T-helper 1 cell treated with Interleukin-12 subunit alpha and Interleukin-12 subunit beta and Interleukin-4 antibody, amounts not matched to agents 30 μg/mL and 1 μg/mL, for 36 hours (primary cell): Measurements from ENCODE around the gene ATP1A4.

Experiments
- H3K27ac Mint-ChIP-seq: one replicate; pipeline ENCODE4 v1.8.0; 2021; ENCODE audit warnings: mild to moderate bottlenecking, mixed read lengths
- H3K27me3 Mint-ChIP-seq: one replicate; pipeline ENCODE4 v1.8.0; 2021; ENCODE audit warnings: low read depth, mixed read lengths
- H3K36me3 Mint-ChIP-seq: one replicate; pipeline ENCODE4 v1.8.0; 2021; ENCODE audit warnings: low read depth, mixed read lengths
- H3K4me1 Mint-ChIP-seq: one replicate; pipeline ENCODE4 v1.8.0; 2021; ENCODE audit warnings: low read depth, mixed read lengths
- H3K4me3 Mint-ChIP-seq: one replicate; pipeline ENCODE4 v1.8.0; 2021; ENCODE audit warnings: mild to moderate bottlenecking, moderate library complexity, mixed read lengths
- H3K9me3 Mint-ChIP-seq: one replicate; pipeline ENCODE4 v1.8.0; 2021; ENCODE audit warnings: mixed read lengths

Gene ATP1A4

DNA sequence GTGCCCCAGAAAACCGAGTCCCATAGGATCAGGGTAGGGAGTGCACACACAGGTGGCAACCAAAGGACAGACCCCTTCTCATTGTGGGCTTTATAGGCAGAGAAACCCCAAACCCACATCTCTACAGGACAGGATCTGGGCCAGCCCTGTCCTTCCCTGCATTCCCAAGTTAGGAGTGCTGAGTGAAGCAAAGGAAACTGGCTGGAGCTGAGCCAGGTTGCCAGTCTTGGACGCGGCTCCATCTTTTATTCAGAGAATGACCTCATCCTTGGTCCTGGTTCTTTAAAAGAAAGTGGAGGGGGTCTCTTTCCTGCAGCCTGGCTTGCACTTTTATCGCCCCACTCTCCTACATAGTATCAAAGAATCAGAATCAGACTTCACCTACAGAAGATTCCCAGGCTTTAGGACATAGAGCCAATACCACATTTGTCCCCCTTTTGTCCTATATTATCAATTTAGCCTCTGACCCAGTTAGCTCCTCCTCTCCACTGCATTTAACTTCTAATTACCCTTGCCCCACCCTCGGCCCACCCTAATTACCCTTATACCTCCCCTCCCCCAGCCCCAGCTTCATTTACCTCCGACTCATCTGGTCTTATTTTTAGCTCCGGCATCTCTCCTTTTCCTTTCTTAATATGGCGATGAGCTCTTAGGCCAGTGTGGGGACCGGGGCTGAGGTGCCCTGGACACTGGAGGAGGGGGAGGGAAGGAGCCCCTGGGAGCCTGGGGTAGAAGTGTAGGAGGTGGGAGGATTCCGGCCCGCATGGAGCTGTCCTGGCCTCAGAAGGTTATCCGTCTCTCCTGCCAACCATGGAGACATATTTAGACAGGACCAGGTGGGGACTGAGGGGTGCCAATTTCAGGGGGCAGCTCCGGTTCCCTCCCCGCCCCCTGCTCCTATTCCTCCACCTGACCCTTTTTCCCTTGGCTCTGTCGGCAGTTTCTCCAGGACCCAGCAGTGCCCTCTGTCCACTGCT is 38.5 kb downstream of the ATP1A4 start, which contains the start of gene CASQ1:
TSS of gene CASQ1 (plus strand) at position 927 of the 977 bp plus-strand sequence. CDS start 177 bp downstream, outside the sequence.
- peaks cover 8% of the 10 kb centered on the region for H3K27me3 Mint-ChIP-seq
- no peaks in the 10 kb centered on the region for H3K9me3 Mint-ChIP-seq
- H3K36me3 Mint-ChIP-seq = no peaks in the 10 kb centered on the region
- no peak within 1 kb of the TSS for H3K4me3 Mint-ChIP-seq
- no peaks in the 10 kb centered on the region for H3K4me1 Mint-ChIP-seq
- no peak within 1 kb of the TSS for H3K27ac Mint-ChIP-seq

DNA sequence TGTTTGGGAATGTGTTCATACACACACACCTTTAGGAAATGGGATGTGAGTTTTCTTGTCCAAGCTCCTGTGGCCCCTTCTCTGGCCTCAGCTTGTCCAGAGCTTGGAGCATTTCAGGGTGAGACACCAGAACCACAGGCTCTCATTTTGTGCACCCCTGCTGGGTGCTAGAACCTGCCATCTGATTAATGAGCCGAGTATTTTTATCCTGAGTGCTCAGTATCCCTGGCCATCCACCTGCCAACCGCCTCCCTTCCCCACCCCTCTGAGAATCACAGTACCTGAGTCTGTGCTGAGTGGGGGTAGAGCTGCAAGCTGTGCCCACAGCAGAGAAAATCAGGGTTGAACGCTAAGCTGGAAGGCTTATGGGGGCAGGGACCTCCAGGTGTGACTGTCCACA is 40.4 kb downstream of the ATP1A4 start:
- no peak overlapping the region for H3K27ac Mint-ChIP-seq
- no peak overlapping the region for H3K4me3 Mint-ChIP-seq
- no peaks in the 10 kb centered on the region for H3K9me3 Mint-ChIP-seq
- peaks cover 3% of the 10 kb centered on the region for H3K27me3 Mint-ChIP-seq
- no peaks in the 10 kb centered on the region for H3K4me1 Mint-ChIP-seq
- H3K36me3 Mint-ChIP-seq = no peaks in the 10 kb centered on the region

DNA sequence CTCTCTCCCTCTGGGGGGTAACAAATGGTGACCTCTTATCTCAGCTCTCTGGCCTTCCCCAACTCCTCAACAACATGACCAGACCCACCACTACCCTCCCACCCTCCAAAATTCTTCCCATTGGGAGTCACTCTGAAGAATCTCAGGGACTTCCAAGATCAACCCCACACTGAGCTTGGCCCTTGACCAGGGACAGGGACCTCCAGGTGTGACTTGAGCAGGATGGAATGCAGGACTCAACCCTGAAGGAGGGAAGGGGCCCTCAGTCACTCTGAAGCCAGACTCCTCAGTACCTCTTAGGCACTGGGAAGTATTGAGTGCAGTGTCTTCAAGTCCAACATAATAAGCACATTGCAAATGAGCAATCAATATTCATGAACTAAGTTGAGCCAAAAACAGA is 40.8 kb downstream of the ATP1A4 start:
- H3K27me3 Mint-ChIP-seq = no peaks in the 10 kb centered on the region
- no peak overlapping the region for H3K4me3 Mint-ChIP-seq
- H3K36me3 Mint-ChIP-seq = no peaks in the 10 kb centered on the region
- no peaks in the 10 kb centered on the region for H3K9me3 Mint-ChIP-seq
- no peak overlapping the region for H3K27ac Mint-ChIP-seq
- H3K4me1 Mint-ChIP-seq = no peaks in the 10 kb centered on the region

- Mint-ChIP-seq H3K36me3 (no peaks in the 10 kb centered on the region), H3K27ac (no peak overlapping the region), H3K27me3 (no peaks in the 10 kb centered on the region), H3K4me3 (no peak overlapping the region), H3K4me1 (no peaks in the 10 kb centered on the region), H3K9me3 (no peaks in the 10 kb centered on the region)
Observed at GRCh38 chr1:160193091-160193819, 41.9 kb downstream of the ATP1A4 start.

- H3K27me3 Mint-ChIP-seq = no peaks in the 10 kb centered on the region
- H3K4me3 Mint-ChIP-seq = no peak overlapping the region
- H3K4me1 Mint-ChIP-seq = no peaks in the 10 kb centered on the region
- no peaks in the 10 kb centered on the region for H3K36me3 Mint-ChIP-seq
- H3K9me3 Mint-ChIP-seq = no peaks in the 10 kb centered on the region
- no peak overlapping the region for H3K27ac Mint-ChIP-seq
Observed at GRCh38 chr1:160193832-160194736, 42.7 kb downstream of the ATP1A4 start.

- Mint-ChIP-seq H3K4me3 (no peak overlapping the region), H3K27ac (no peak overlapping the region), H3K4me1 (no peaks in the 10 kb centered on the region), H3K36me3 (no peaks in the 10 kb centered on the region), H3K27me3 (no peaks in the 10 kb centered on the region), H3K9me3 (no peaks in the 10 kb centered on the region)
Observed at GRCh38 chr1:160194737-160195059, 43.3 kb downstream of the ATP1A4 start.

DNA sequence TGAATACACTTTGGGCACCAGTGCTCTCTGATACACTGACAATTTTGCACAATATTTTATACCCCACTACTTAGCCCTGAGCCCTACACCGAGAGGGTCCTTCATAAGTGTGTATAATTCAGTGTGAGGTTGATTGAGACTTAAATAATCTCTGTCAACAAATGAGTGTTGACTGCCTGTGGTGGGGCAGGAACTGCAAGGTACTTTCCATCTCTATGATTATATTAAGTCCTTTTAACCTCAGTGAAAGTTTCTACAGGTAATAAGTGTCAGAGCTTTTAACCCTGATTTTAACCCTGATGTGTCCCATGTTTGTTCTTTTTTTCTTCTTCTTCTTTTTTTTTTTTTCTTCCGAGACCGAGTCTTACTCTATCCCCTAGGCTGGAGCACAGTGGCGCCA is 44.7 kb downstream of the ATP1A4 start:
- Mint-ChIP-seq H3K36me3 (no peaks in the 10 kb centered on the region), H3K4me1 (no peaks in the 10 kb centered on the region), H3K27ac (no peak overlapping the region), H3K27me3 (no peaks in the 10 kb centered on the region), H3K9me3 (no peaks in the 10 kb centered on the region), H3K4me3 (no peak overlapping the region)

- no peaks in the 10 kb centered on the region for H3K4me1 Mint-ChIP-seq
- no peak overlapping the region for H3K27ac Mint-ChIP-seq
- no peak overlapping the region for H3K4me3 Mint-ChIP-seq
- no peaks in the 10 kb centered on the region for H3K36me3 Mint-ChIP-seq
- no peaks in the 10 kb centered on the region for H3K27me3 Mint-ChIP-seq
- no peaks in the 10 kb centered on the region for H3K9me3 Mint-ChIP-seq
Observed at GRCh38 chr1:160197231-160197630, 45.8 kb downstream of the ATP1A4 start.

DNA sequence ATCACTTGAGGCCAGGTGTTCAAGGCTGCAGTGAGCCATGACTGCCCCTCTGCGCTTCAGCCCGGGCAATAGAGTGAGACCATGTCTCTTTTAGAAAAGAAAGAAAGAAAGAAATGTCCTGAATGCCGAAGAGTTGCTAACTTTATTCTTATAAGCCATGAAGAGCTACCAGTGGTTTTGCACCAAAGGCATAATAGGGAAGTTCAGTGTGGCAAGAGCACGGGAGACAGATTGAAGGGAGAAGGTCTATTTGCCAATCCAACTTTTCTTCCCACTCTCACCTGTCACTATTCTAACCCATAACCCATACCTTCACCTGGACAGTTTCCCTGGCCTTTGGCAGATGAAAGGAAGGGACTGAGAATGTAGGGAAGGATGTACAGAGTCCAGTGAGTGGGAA is 49.4 kb downstream of the ATP1A4 start:
- no peak overlapping the region for H3K27ac Mint-ChIP-seq
- no peaks in the 10 kb centered on the region for H3K27me3 Mint-ChIP-seq
- H3K36me3 Mint-ChIP-seq = no peaks in the 10 kb centered on the region
- peaks cover 13% of the 10 kb centered on the region for H3K4me1 Mint-ChIP-seq
- no peaks in the 10 kb centered on the region for H3K9me3 Mint-ChIP-seq
- H3K4me3 Mint-ChIP-seq = no peak overlapping the region

DNA sequence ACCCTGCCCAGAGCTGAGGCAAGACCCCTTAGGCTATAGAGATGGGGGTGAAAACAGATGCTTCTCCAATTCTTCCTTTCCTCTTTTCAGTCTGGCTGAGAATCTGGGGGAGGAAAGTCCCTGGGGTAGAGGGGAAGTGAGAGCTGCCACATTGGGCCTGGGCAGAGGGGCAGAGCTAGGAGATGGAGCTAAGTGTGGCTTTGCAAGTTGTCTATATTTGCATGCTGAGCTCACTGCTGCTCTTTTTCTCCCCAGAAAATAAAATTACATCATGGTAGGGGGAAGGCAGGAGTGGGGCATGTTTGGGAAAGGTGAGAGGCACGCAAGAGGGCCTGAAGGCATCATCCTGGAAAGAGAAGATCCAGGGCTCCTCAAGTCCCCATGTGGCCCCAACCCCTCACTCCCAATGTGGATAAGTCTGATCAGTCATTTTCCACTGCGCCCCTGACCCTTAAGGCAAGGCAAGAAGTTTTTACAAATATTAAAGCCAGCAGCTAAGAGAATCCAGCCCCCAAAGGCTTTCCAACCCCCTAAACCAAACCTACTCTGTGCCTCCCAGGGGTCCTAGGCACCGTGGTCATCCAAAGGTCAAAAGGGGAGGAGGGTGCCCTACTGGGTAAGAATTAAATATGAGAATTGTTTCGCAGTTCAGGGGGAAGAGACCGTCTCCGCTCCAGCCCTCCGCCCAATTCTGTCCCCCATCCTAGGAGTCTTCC is 53.3 kb downstream of the ATP1A4 start:
- H3K4me1 Mint-ChIP-seq = peaks cover 43% of the 10 kb centered on the region

GRCh38 chr1:160205242-160206035 is 54.0 kb downstream of the ATP1A4 start, which contains the start of gene PEA15:
PEA15 (plus strand) TSS chr1:160205384; CDS start chr1:160211545, 6,161 bp downstream.
- H3K27me3 Mint-ChIP-seq = no peaks in the 10 kb centered on the region
- no peaks in the 10 kb centered on the region for H3K9me3 Mint-ChIP-seq
- H3K27ac Mint-ChIP-seq = peak within 1 kb of the TSS; percentile 87
- H3K4me3 Mint-ChIP-seq = peak within 1 kb of the TSS; percentile 92
- H3K4me1 Mint-ChIP-seq = peaks cover 46% of the 10 kb centered on the region
- peaks cover 18% of the 10 kb centered on the region for H3K36me3 Mint-ChIP-seq

More for the DNA sequence above, 53.3 kb downstream of the ATP1A4 start:
- no peaks in the 10 kb centered on the region for H3K27me3 Mint-ChIP-seq
- H3K9me3 Mint-ChIP-seq = no peaks in the 10 kb centered on the region
- peak overlapping the region; percentile 81 for H3K27ac Mint-ChIP-seq
- H3K4me3 Mint-ChIP-seq = peak overlapping the region; percentile 92
- peaks cover 13% of the 10 kb centered on the region for H3K36me3 Mint-ChIP-seq

DNA sequence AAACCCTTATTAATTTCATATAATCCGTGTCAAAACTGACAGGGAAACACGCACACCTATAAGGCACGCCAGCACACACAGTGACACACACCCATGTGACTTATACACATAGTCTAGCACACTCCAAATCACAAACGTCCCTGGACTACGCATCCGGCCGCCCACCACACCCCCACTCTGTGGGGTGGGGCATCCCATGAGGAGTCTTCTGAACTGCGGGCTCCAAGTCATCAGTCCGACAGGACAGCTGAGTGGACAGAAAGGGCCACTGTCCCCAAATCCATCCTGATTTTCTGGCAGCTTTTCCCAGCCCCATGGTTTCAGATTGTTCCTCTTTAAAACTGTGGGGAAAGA is 54.6 kb downstream of the ATP1A4 start:
- Mint-ChIP-seq H3K27me3 (no peaks in the 10 kb centered on the region), H3K4me3 (peak overlapping the region; percentile 92), H3K36me3 (peaks cover 19% of the 10 kb centered on the region), H3K9me3 (no peaks in the 10 kb centered on the region), H3K27ac (peak overlapping the region; percentile 61), H3K4me1 (peaks cover 46% of the 10 kb centered on the region)
